Neural cell (in vitro differentiated cells): Measurements from ENCODE around the gene SMC4. TPM values are rescaled to one million over a fixed set of nuclear protein-coding genes. Genes with fewer than 3 reads are reported as not detected.

Experiments used
- H2AFZ ChIP-seq: fragments of 200-600, 300-800 bp; sonication (generic), shearing (Covaris generic); 2 replicates; pipeline ENCODE4 v1.6.0; 2014; ENCODE audit warnings: low read depth, mild to moderate bottlenecking, antibody characterized with exemption, low read length, moderate library complexity
- H3F3A ChIP-seq: fragments of 200-600 bp; shearing (Covaris generic); 2 replicates; pipeline ENCODE4 v1.6.1; 2016; ENCODE audit warnings: mild to moderate bottlenecking, moderate library complexity, mixed read lengths, antibody characterized with exemption, low read length; ENCODE audit not compliant: insufficient read depth, poor library complexity, severe bottlenecking
- H3K27ac ChIP-seq: fragments of 200-600, 300-800 bp; sonication (generic), shearing (Covaris generic); 2 replicates; pipeline ENCODE4 v1.5.1; 2014; ENCODE audit warnings: mild to moderate bottlenecking, low read length, moderate library complexity
- H3K27me3 ChIP-seq: fragments of 300-800, 200-600 bp; sonication (generic), shearing (Covaris generic); 2 replicates; pipeline ENCODE4 v1.6.0; 2014; ENCODE audit warnings: mild to moderate bottlenecking, low read depth, low read length, moderate library complexity; ENCODE audit not compliant: insufficient read depth
- H3K36me3 ChIP-seq: fragments of 300-800, 200-600 bp; sonication (generic), shearing (Covaris generic); 2 replicates; pipeline ENCODE4 v1.5.1; 2014; ENCODE audit warnings: mild to moderate bottlenecking, antibody characterized with exemption, low read length, moderate library complexity; ENCODE audit not compliant: insufficient read depth
- H3K4me2 ChIP-seq: fragments of 300-800, 200-600 bp; sonication (generic), shearing (Covaris generic); 2 replicates; pipeline ENCODE4 v1.6.0; 2014; ENCODE audit warnings: mild to moderate bottlenecking, low read length
- H3K4me3 ChIP-seq: fragments of 300-800, 200-600 bp; sonication (generic), shearing (Covaris generic); 2 replicates; pipeline ENCODE4 v1.5.1; 2014; ENCODE audit warnings: mild to moderate bottlenecking, low read length, moderate library complexity
- H3K79me2 ChIP-seq: fragments of 200-600 bp; shearing (Covaris generic); replicated peaks from 2 replicates; pipeline ENCODE4 v1.6.0; 2014; ENCODE audit warnings: mild to moderate bottlenecking, low read length, moderate library complexity; ENCODE audit not compliant: insufficient read depth
- H3K9ac ChIP-seq: fragments of 300-800, 200-600 bp; sonication (generic), shearing (Covaris generic); 2 replicates; pipeline ENCODE4 v1.6.1; 2016; ENCODE audit warnings: mild to moderate bottlenecking, low read length, mixed read lengths
- H3K9me2 ChIP-seq: fragments of 200-600 bp; shearing (Covaris generic); 2 replicates; pipeline ENCODE4 v1.6.1; 2016; ENCODE audit warnings: mild to moderate bottlenecking, low read length, mixed read lengths; ENCODE audit not compliant: insufficient read depth
- H3K9me3 ChIP-seq: fragments of 200-600, 300-800 bp; sonication (generic), shearing (Covaris generic); 2 replicates; pipeline ENCODE4 v1.6.1; 2016; ENCODE audit warnings: mild to moderate bottlenecking, mixed run types, low read length, moderate library complexity, mixed read lengths
- H4K20me1 ChIP-seq: fragments of 200-600 bp; shearing (Covaris generic); 2 replicates; pipeline ENCODE4 v1.6.1; 2016; ENCODE audit warnings: mild to moderate bottlenecking, mixed run types; ENCODE audit not compliant: insufficient read depth
- EP300 ChIP-seq: fragments of 450-650 bp; conservative IDR thresholded peaks from 2 replicates; pipeline ENCODE4 v1.6.1; 2014; ENCODE audit warnings: antibody characterized with exemption, mild to moderate bottlenecking, moderate library complexity; ENCODE audit not compliant: poor library complexity, severe bottlenecking
- EZH2 ChIP-seq: fragments of 200-600, 300-800 bp; shearing (Covaris generic), sonication (generic); IDR thresholded peaks from 2 replicates; pipeline ENCODE4 v1.6.1; 2014; ENCODE audit warnings: antibody characterized with exemption, low read length, borderline replicate concordance, mild to moderate bottlenecking; ENCODE audit not compliant: insufficient read depth, poor library complexity, severe bottlenecking
- MXI1 ChIP-seq: fragments of 450-650 bp; conservative IDR thresholded peaks from 2 replicates; pipeline ENCODE4 v1.6.1; 2014; ENCODE audit warnings: antibody characterized with exemption, mild to moderate bottlenecking; ENCODE audit not compliant: poor library complexity, severe bottlenecking
- POLR2AphosphoS5 ChIP-seq: IDR thresholded peaks from 2 replicates; pipeline ENCODE4 v1.6.1; 2012
- RAD21 ChIP-seq: fragments of 450-650 bp; conservative IDR thresholded peaks from 2 replicates; pipeline ENCODE4 v1.6.1; 2014; ENCODE audit warnings: antibody characterized with exemption, mild to moderate bottlenecking, moderate library complexity
- SMC3 ChIP-seq: fragments of 450-650 bp; conservative IDR thresholded peaks from 2 replicates; pipeline ENCODE4 v1.6.1; 2014; ENCODE audit warnings: antibody characterized with exemption, mild to moderate bottlenecking, moderate library complexity; ENCODE audit not compliant: poor library complexity
- TAF1 ChIP-seq: IDR thresholded peaks from 2 replicates; pipeline ENCODE4 v1.6.1; 2012; ENCODE audit warnings: low read depth
- polyA plus RNA-seq: library from polyadenylated mRNA; depleted of rRNA; stranded (reverse); fragments of >200 nt; gene quantifications from 2 replicates; pipeline ENCODE4 v1.2.3, GENCODE V29; 2014
- TF ChIP-seq, protein P1 (sequence below): fragments of 450-650 bp; IDR thresholded peaks from 2 replicates; pipeline ENCODE4 v1.5.1; 2014; ENCODE audit warnings: antibody characterized with exemption, mild to moderate bottlenecking, moderate library complexity; ENCODE audit not compliant: poor library complexity, severe bottlenecking
- TF ChIP-seq, protein P2 (sequence below): IDR thresholded peaks from 2 replicates; pipeline ENCODE4 v1.6.1; 2012; ENCODE audit warnings: borderline replicate concordance

Gene SMC4
- polyA plus RNA-seq, 1 donor from 2014 or later: 17.4 TPM

DNA sequence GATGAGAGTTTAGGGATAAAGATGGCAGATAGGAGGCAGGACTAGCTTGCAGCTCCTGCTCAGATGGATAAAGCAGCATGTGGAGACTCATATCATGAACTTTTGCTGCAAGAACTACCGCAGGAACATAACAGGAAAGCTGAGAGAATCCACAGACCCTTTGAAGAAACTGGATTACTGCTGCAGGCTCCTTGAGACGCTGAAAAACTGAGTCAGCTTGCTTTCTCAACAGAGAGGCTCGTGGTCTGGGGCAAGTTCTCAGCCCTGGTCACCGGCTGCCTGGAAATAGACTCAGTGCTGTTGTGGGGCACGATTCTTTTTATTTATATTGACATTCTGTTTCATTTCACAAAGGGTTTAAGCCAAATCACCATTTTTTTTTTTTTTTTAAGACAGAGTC is 78.9 kb downstream of the SMC4 start:
- Histone ChIP-seq H3K4me2 (no peak overlapping the region), H3K27ac (no peak overlapping the region), H2AFZ (no peak overlapping the region), H3K4me3 (no peak overlapping the region), H3K79me2 (no peaks in the 10 kb centered on the region), H4K20me1 (no peaks in the 10 kb centered on the region), H3K27me3 (no peaks in the 10 kb centered on the region), H3K9ac (no peak overlapping the region), H3K9me3 (no peaks in the 10 kb centered on the region), H3F3A (no peaks in the 10 kb centered on the region), H3K36me3 (no peaks in the 10 kb centered on the region), H3K9me2 (no peaks in the 10 kb centered on the region)
- TF ChIP-seq TAF1 (no peak), SMC3 (no peak), RAD21 (no peak), EP300 (no peak), MXI1 (no peak), POLR2AphosphoS5 (no peak), EZH2 (no peak)
- TF ChIP-seq, protein P1, sequence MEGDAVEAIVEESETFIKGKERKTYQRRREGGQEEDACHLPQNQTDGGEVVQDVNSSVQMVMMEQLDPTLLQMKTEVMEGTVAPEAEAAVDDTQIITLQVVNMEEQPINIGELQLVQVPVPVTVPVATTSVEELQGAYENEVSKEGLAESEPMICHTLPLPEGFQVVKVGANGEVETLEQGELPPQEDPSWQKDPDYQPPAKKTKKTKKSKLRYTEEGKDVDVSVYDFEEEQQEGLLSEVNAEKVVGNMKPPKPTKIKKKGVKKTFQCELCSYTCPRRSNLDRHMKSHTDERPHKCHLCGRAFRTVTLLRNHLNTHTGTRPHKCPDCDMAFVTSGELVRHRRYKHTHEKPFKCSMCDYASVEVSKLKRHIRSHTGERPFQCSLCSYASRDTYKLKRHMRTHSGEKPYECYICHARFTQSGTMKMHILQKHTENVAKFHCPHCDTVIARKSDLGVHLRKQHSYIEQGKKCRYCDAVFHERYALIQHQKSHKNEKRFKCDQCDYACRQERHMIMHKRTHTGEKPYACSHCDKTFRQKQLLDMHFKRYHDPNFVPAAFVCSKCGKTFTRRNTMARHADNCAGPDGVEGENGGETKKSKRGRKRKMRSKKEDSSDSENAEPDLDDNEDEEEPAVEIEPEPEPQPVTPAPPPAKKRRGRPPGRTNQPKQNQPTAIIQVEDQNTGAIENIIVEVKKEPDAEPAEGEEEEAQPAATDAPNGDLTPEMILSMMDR: no peak
- TF ChIP-seq, protein P2, sequence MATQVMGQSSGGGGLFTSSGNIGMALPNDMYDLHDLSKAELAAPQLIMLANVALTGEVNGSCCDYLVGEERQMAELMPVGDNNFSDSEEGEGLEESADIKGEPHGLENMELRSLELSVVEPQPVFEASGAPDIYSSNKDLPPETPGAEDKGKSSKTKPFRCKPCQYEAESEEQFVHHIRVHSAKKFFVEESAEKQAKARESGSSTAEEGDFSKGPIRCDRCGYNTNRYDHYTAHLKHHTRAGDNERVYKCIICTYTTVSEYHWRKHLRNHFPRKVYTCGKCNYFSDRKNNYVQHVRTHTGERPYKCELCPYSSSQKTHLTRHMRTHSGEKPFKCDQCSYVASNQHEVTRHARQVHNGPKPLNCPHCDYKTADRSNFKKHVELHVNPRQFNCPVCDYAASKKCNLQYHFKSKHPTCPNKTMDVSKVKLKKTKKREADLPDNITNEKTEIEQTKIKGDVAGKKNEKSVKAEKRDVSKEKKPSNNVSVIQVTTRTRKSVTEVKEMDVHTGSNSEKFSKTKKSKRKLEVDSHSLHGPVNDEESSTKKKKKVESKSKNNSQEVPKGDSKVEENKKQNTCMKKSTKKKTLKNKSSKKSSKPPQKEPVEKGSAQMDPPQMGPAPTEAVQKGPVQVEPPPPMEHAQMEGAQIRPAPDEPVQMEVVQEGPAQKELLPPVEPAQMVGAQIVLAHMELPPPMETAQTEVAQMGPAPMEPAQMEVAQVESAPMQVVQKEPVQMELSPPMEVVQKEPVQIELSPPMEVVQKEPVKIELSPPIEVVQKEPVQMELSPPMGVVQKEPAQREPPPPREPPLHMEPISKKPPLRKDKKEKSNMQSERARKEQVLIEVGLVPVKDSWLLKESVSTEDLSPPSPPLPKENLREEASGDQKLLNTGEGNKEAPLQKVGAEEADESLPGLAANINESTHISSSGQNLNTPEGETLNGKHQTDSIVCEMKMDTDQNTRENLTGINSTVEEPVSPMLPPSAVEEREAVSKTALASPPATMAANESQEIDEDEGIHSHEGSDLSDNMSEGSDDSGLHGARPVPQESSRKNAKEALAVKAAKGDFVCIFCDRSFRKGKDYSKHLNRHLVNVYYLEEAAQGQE: no peak

DNA sequence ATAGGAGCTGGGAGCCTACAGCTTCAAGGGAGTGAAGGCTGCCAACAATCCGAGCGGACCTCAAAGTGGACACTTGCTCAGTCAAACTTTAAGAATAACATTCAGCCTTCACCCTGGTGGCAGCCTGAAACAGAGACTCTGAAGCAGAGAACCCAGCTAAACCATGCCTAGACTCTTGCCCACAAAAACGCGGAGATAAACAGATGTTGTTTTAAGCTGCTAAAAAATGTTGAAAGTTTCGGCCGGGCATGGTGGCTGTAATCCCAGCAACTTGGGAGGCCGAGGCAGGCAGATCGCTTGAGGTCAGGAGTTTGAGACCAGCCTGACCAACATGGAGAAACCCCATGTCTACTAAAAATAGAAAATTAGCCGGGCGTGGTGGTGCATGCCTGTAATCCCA is 79.9 kb downstream of the SMC4 start:
- no peak for TF ChIP-seq EZH2
- TF ChIP-seq, protein P2: no peak
- TF ChIP-seq MXI1: no peak
- TF ChIP-seq POLR2AphosphoS5: no peak
- no peak for TF ChIP-seq SMC3
- no peak for TF ChIP-seq RAD21
- TF ChIP-seq, protein P1: no peak
- no peak for TF ChIP-seq TAF1
- TF ChIP-seq EP300: no peak

More for the DNA sequence above, 79.9 kb downstream of the SMC4 start:
- H3F3A ChIP-seq: no peaks in the 10 kb centered on the region
- no peaks in the 10 kb centered on the region for H3K36me3 ChIP-seq
- no peaks in the 10 kb centered on the region for H3K79me2 ChIP-seq
- H3K9me2 ChIP-seq: no peaks in the 10 kb centered on the region
- H3K27ac ChIP-seq: no peak overlapping the region
- no peaks in the 10 kb centered on the region for H4K20me1 ChIP-seq
- H3K4me3 ChIP-seq: no peak overlapping the region
- no peaks in the 10 kb centered on the region for H3K9me3 ChIP-seq
- no peak overlapping the region for H3K9ac ChIP-seq
- no peaks in the 10 kb centered on the region for H3K27me3 ChIP-seq
- H2AFZ ChIP-seq: no peak overlapping the region
- no peak overlapping the region for H3K4me2 ChIP-seq
